T-cell (primary cell): Measurements from ENCODE around the gene AIDA. TPM values are rescaled to one million over a fixed set of nuclear protein-coding genes. Genes with fewer than 3 reads are reported as not detected.
"Not testable (repeated sequence)": the region's sequence is repeated elsewhere in the genome, so short reads cannot be mapped to it uniquely, and the experiment has no call there.

Source experiments
- ATAC-seq, 4 experiments: fragments of 200-7000 bp in 3 of 4; fragments of 150-1000 bp in 1 of 4; cut with Tn5 transposase; replicated peaks in 1 of 4; 1 replicate in 3 of 4; 2 replicates in 1 of 4; pipeline ENCODE4 v1.10.0; 2021; ENCODE audit warnings: moderate library complexity in 3 of 4, mild to moderate bottlenecking in 2 of 4, moderate number of reproducible peaks in 1 of 4
- CTCF ChIA-PET, 2 donors: fragments of 300-600 bp; sonication (Branson Sonifier 250); formaldehyde crosslinking; loops; one replicate each; lab custom pipeline; 2022; ENCODE audit warnings: antibody characterized with exemption in 2 of 2; lab: Charles Lee
- POLR2A ChIA-PET, 2 donors: fragments of 300-600 bp; sonication (Branson Sonifier 250); formaldehyde crosslinking; loops; one replicate each; lab custom pipeline; 2022; ENCODE audit warnings: antibody characterized with exemption in 2 of 2; lab: Charles Lee
- DNase-seq, 35 experiments: peaks; one replicate each; pipeline versions ENCODE4 v3.0.0 to v3.0.0-alpha.2; 2013 to 2023
- H3K27ac ChIP-seq: one replicate; pipeline ENCODE4 v1.5.1; 2013; ENCODE audit warnings: low read length
- H3K27me3 ChIP-seq, 2 experiments: replicated peaks in 1 of 2; 1 replicate in 1 of 2; 2 replicates in 1 of 2; pipeline versions ENCODE4 v1.6.1 to v1.7.0; 2013; ENCODE audit warnings: low read length in 1 of 2, mixed read lengths in 1 of 2; ENCODE audit not compliant: control insufficient read depth in 2 of 2, insufficient read depth in 2 of 2; ENCODE audit errors: extremely low read depth in 1 of 2
- H3K36me3 ChIP-seq, 2 donors: 1 replicate in 1 of 2; 2 replicates in 1 of 2; pipeline versions ENCODE4 v1.6.1 to v1.7.0; 2013; ENCODE audit warnings: low read length in 1 of 2; ENCODE audit not compliant: control insufficient read depth in 2 of 2, insufficient read depth in 1 of 2; ENCODE audit errors: extremely low read depth in 1 of 2
- H3K4me1 ChIP-seq, 2 experiments: 1 replicate in 1 of 2; 2 replicates in 1 of 2; pipeline versions ENCODE4 v1.6.1 to v1.7.0; 2013; ENCODE audit warnings: low read length in 2 of 2, mixed read lengths in 1 of 2; ENCODE audit not compliant: insufficient read depth in 2 of 2, control insufficient read depth in 1 of 2; ENCODE audit errors: extremely low read depth in 1 of 2
- H3K4me3 ChIP-seq, 2 donors: 1 replicate in 1 of 2; 2 replicates in 1 of 2; pipeline versions ENCODE4 v1.5.1 to v1.7.0; 2013; ENCODE audit warnings: mild to moderate bottlenecking in 2 of 2, low read length in 1 of 2, moderate library complexity in 1 of 2; ENCODE audit not compliant: control insufficient read depth in 1 of 2; ENCODE audit errors: extremely low read depth in 1 of 2
- H3K9me3 ChIP-seq: 2 replicates; pipeline ENCODE4 v1.7.0; 2013
- H3K27ac Mint-ChIP-seq, 2 donors: one replicate each; pipeline ENCODE4 v1.8.0; 2020 to 2021; ENCODE audit warnings: mild to moderate bottlenecking in 2 of 2, mixed read lengths in 2 of 2
- H3K27me3 Mint-ChIP-seq, 2 donors: one replicate each; pipeline ENCODE4 v1.8.0; 2021 to 2022; ENCODE audit warnings: mixed read lengths in 2 of 2
- H3K36me3 Mint-ChIP-seq: one replicate; pipeline ENCODE4 v1.8.0; 2021; ENCODE audit warnings: mixed read lengths
- H3K4me1 Mint-ChIP-seq, 3 donors: one replicate each; pipeline ENCODE4 v1.8.0; 2020 to 2022; ENCODE audit warnings: mixed read lengths in 3 of 3, mild to moderate bottlenecking in 1 of 3
- H3K4me3 Mint-ChIP-seq, 3 donors: one replicate each; pipeline ENCODE4 v1.8.0; 2020 to 2022; ENCODE audit warnings: mild to moderate bottlenecking in 3 of 3, mixed read lengths in 3 of 3, moderate library complexity in 3 of 3
- H3K9me3 Mint-ChIP-seq, 3 donors: one replicate each; pipeline ENCODE4 v1.8.0; 2020 to 2022; ENCODE audit warnings: mixed read lengths in 3 of 3
- WGBS: methylation state at CpG from one replicate; pipeline ENCODE4 v1.1.5; 2013; ENCODE audit warnings: missing lambda C conversion rate; ENCODE audit not compliant: insufficient coverage; 5-methylcytosine and 5-hydroxymethylcytosine counted together
- total RNA-seq, 35 experiments: library from RNA in 6 of 35; stranded (reverse) in 6 of 35; fragments of 120-200 nt in 1 of 35; gene quantifications; one replicate each; pipeline versions ENCODE4 v1.2.1 to v1.2.4 and lab custom pipeline; 2013 to 2026

Gene AIDA
- total RNA-seq, 5 donors from 2014 or later (not counting 1 experiment from before 2014, with no cell fraction given) = 43.4 to 59.4 (median 52.7) TPM

GRCh38 chr1:222751255-222751654 is 39.0 kb upstream of the AIDA start:
- no peaks in the 10 kb centered on the region for H3K4me1 Mint-ChIP-seq
- H3K4me1 ChIP-seq = no peaks in the 10 kb centered on the region
- H3K9me3 Mint-ChIP-seq = no peaks in the 10 kb centered on the region
- H3K27me3 ChIP-seq = no peaks in the 10 kb centered on the region
- H3K36me3 ChIP-seq = no peaks in the 10 kb centered on the region
- WGBS = no CpG with 5 or more reads among the region's 3 CpGs
- POLR2A ChIA-PET = interaction anchor here in 1 of 2 donors (0.7 kb wide), 1 partner anchor 40 kb away, joined by 3 read pairs; no protein-coding TSS in a partner anchor
- no peak overlapping the region for H3K4me3 ChIP-seq
- no peak overlapping the region for H3K27ac Mint-ChIP-seq
- H3K9me3 ChIP-seq = no peaks in the 10 kb centered on the region
- H3K4me3 Mint-ChIP-seq = no peak overlapping the region
- H3K27me3 Mint-ChIP-seq = peaks cover 0 to 3% of the 10 kb centered on the region in 2 donors
- H3K27ac ChIP-seq = no peak overlapping the region
- CTCF ChIA-PET = interaction anchor here (0.5 to 1.3 kb wide), 3 partner anchors 12 to 47 kb away, joined by 3 to 6 read pairs (median 4); no protein-coding TSS in a partner anchor
- no peaks in the 10 kb centered on the region for H3K36me3 Mint-ChIP-seq
- no peak for ATAC-seq
- no peak for DNase-seq

GRCh38 chr1:222750651-222751050 is 38.4 kb upstream of the AIDA start:
- Mint-ChIP-seq H3K4me3 (no peak overlapping the region), H3K36me3 (no peaks in the 10 kb centered on the region), H3K4me1 (no peaks in the 10 kb centered on the region), H3K27me3 (peaks cover 0 to 2% of the 10 kb centered on the region in 2 donors), H3K27ac (no peak overlapping the region), H3K9me3 (no peaks in the 10 kb centered on the region)
- H3K9me3 ChIP-seq = no peaks in the 10 kb centered on the region
- H3K36me3 ChIP-seq = no peaks in the 10 kb centered on the region
- DNase-seq = no peak
- H3K27ac ChIP-seq = no peak overlapping the region
- no peak overlapping the region for H3K4me3 ChIP-seq
- no peak for ATAC-seq
- CTCF ChIA-PET = interaction anchor here (0.6 to 1.3 kb wide), 5 partner anchors 12 to 1468 kb away, joined by 3 to 4 read pairs (median 3); no protein-coding TSS in a partner anchor
- POLR2A ChIA-PET = interaction anchor here in 1 of 2 donors (0.7 kb wide), 1 partner anchor 41 kb away, joined by 3 read pairs; no protein-coding TSS in a partner anchor
- H3K4me1 ChIP-seq = no peaks in the 10 kb centered on the region
- no CpG with 5 or more reads among the region's 1 CpG for WGBS
- no peaks in the 10 kb centered on the region for H3K27me3 ChIP-seq

- Mint-ChIP-seq H3K36me3 (no peaks in the 10 kb centered on the region), H3K27me3 (peaks cover 0 to 2% of the 10 kb centered on the region in 2 donors), H3K4me3 (no peak overlapping the region), H3K9me3 (no peaks in the 10 kb centered on the region), H3K4me1 (no peaks in the 10 kb centered on the region), H3K27ac (no peak overlapping the region)
- H3K4me1 ChIP-seq = no peaks in the 10 kb centered on the region
- H3K27ac ChIP-seq = no peak overlapping the region
- no peaks in the 10 kb centered on the region for H3K36me3 ChIP-seq
- H3K27me3 ChIP-seq = no peaks in the 10 kb centered on the region
- no peak overlapping the region for H3K4me3 ChIP-seq
- H3K9me3 ChIP-seq = no peaks in the 10 kb centered on the region
- ATAC-seq (no peak), DNase-seq (no peak)
- ChIA-PET POLR2A (no interaction called here), CTCF (interaction anchor here (0.7 kb wide), 2 partner anchors 156 to 1468 kb away, joined by 3 read pairs; no protein-coding TSS in a partner anchor)
These were observed 37.6 kb upstream of the AIDA start for GRCh38 chr1:222749927-222750326.

GRCh38 chr1:222741630-222742457 is 29.6 kb upstream of the AIDA start:
- H3K4me3 ChIP-seq, H3K36me3 Mint-ChIP-seq, H3K36me3 ChIP-seq, H3K27ac Mint-ChIP-seq, ATAC-seq, H3K9me3 Mint-ChIP-seq, H3K9me3 ChIP-seq, DNase-seq, POLR2A ChIA-PET, H3K27me3 Mint-ChIP-seq, H3K27ac ChIP-seq, H3K4me1 Mint-ChIP-seq, H3K27me3 ChIP-seq, H3K4me1 ChIP-seq, H3K4me3 Mint-ChIP-seq: not testable (repeated sequence)
- CTCF ChIA-PET = interaction anchor here in 1 of 2 donors (0.7 kb wide), 1 partner anchor 730 kb away, joined by 3 read pairs; no protein-coding TSS in a partner anchor
- WGBS = no CpG with 5 or more reads among the region's 5 CpGs

- Histone ChIP-seq H3K27ac (no peak overlapping the region), H3K4me1 (no peaks in the 10 kb centered on the region), H3K27me3 (no peaks in the 10 kb centered on the region), H3K4me3 (no peak overlapping the region), H3K9me3 (no peaks in the 10 kb centered on the region), H3K36me3 (peaks cover 0 to 9% of the 10 kb centered on the region in 2 donors)
- Mint-ChIP-seq H3K9me3 (no peaks in the 10 kb centered on the region), H3K36me3 (peaks cover 3% of the 10 kb centered on the region), H3K27me3 (no peaks in the 10 kb centered on the region), H3K4me1 (no peaks in the 10 kb centered on the region), H3K4me3 (no peak overlapping the region), H3K27ac (no peak overlapping the region)
- WGBS = no CpG with 5 or more reads among the region's 1 CpG
- POLR2A ChIA-PET = interaction anchor here in 1 of 2 donors (0.6 kb wide), 1 partner anchor 80 kb away, joined by 3 read pairs; no protein-coding TSS in a partner anchor
- DNase-seq = no peak
- no peak for ATAC-seq
- CTCF ChIA-PET = interaction anchor here in 1 of 2 donors (1.0 kb wide), 1 partner anchor 384 kb away, joined by 3 read pairs; no protein-coding TSS in a partner anchor
These were observed 27.6 kb upstream of the AIDA start for GRCh38 chr1:222739929-222740328.

GRCh38 chr1:222739465-222739864 is 27.2 kb upstream of the AIDA start:
- ChIA-PET POLR2A (no interaction called here), CTCF (interaction anchor here (0.5 to 1.6 kb wide), 6 partner anchors 11 to 394 kb away, joined by 3 to 5 read pairs (median 3); no protein-coding TSS in a partner anchor)
- no peaks in the 10 kb centered on the region for H3K4me1 ChIP-seq
- DNase-seq (no peak), ATAC-seq (no peak)
- peaks cover 0 to 9% of the 10 kb centered on the region in 2 donors for H3K36me3 ChIP-seq
- WGBS = no CpG with 5 or more reads among the region's 2 CpGs
- H3K36me3 Mint-ChIP-seq = peaks cover 5% of the 10 kb centered on the region
- H3K27me3 ChIP-seq = no peaks in the 10 kb centered on the region
- H3K4me1 Mint-ChIP-seq = no peaks in the 10 kb centered on the region
- no peak overlapping the region for H3K4me3 ChIP-seq
- H3K27ac Mint-ChIP-seq = no peak overlapping the region
- no peaks in the 10 kb centered on the region for H3K9me3 ChIP-seq
- H3K27ac ChIP-seq = no peak overlapping the region
- H3K27me3 Mint-ChIP-seq = no peaks in the 10 kb centered on the region
- no peak overlapping the region for H3K4me3 Mint-ChIP-seq
- no peaks in the 10 kb centered on the region for H3K9me3 Mint-ChIP-seq
